HG02852 (cell line): ENCODE results near the gene TVP23C.

Experiments used
- ATAC-seq: cut with Tn5 transposase; IDR thresholded peaks from one replicate; pipeline ENCODE4 v1.9.1; 2021; ENCODE audit warnings: mild to moderate bottlenecking, moderate library complexity; ENCODE audit not compliant: unreplicated experiment

TVP23C gene

GRCh38 chr17:15465045-15465701 is 98.1 kb downstream of the TVP23C start:
- no peak for ATAC-seq

DNA sequence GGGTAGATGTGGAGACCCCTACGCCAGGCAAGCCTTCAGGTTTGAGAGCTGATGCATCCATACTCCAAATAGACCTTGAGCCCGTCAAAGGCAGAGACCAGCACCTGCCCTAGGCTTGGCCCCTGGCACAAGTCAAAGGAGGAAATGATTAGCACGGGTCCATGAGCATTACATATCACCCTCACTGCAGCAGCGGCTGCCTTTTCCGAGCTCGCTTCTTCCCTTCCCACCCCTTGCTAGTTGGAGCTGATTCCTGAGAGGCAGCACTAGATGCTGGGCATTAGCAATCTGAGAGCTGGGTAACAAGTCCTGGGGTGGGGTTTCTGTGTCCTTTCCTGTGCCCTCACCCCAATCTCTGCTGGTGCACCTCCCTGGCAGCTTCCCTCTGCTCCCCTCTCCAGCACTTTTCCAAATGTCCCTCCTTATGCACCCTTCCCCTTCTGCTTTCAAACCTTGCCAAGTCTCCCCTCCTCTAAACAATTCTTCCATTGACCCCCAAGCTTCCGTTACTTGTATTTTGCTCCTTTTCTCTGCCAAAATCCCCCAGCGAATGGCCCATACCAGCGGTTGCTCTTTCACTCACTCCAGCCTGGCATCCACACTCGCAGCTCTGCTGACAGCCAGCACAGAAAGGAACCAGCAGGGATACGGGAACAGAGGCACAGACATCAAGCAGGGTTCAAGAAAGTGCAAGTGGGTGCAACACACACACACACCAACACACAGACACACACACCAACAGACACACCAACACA is 98.9 kb downstream of the TVP23C start:
- no peak for ATAC-seq

DNA sequence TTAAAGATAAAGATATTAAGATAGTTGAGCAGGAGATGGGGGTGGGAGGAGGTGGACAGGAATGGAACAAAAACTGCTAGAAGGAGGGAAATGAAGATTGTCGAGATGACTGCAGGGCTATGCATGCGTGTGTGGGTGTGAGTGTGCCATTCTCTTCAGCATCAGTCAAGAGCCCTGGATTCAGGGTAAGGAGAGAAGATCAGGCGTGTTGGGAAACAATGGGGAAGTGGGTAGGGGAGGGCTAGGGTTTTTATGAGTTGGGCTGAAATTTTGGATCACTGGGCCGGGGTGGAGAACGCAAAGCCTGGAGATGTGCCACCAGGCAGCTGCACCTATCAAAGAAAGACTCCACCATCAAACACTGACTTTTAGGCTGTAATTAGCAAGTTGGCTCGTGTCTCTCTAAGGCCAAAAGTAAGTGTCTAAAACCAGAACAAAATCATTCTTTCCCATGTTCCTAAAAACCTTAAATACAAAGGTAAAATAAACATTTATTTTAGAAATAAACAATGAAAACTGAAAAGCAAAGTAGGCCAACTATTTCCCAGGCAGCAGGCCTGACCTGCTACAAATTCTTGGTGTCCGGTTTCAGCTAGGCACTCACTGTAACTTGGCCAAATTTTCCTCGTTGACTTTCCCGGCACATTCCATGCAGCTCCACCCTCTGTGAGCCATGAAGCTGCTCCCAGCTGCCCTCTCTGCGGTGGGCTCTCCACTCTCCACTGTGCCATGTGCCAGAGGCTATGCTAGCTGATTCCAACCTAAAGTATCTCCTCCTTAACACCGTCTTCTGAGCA is 100.1 kb downstream of the TVP23C start:
- no peak for ATAC-seq

DNA sequence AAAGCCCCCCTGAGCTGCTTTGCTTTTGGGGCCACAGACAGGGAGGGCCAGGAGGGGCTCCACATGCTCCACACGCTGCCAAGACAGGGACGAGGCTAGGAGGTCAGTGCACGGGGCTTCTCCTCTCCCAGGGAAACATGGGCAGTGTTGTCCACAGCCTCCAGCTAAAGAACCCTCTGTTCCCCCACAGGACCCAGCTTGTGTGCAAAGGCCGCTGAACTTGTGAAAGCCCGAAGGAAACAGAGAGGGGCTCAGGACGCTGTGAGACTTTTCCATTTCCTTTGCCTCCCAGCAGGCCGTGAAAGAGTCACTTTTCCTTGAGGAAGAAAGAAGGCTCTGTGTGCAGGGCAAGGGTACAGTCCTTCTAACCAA is 105.6 kb downstream of the TVP23C start:
- ATAC-seq: no peak

GRCh38 chr17:15456972-15457722 is 106.1 kb downstream of the TVP23C start:
- no peak for ATAC-seq

DNA sequence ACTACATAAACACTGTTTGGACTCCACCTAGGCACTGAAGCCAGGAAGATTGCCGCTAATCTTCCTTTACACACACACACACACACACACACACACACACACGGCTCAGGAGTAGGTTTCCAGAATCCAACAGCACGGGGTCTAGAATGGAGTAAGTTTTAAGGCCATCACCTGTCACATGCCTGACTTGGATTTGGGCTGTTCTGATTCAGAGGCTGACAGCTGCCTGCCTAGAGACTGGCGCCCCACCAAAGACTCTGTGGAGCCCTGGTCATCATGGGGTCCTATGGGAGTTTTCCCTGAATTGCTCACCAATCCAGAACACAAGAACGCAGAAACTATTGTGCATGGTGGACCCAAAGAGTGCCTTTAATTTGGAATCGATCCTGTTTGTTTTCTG is 106.8 kb downstream of the TVP23C start:
- ATAC-seq: no peak

- no peak for ATAC-seq
Measured at GRCh38 chr17:15454346-15454745, 108.9 kb downstream of the TVP23C start.

GRCh38 chr17:15453782-15454181 is 109.5 kb downstream of the TVP23C start:
- ATAC-seq: no peak

DNA sequence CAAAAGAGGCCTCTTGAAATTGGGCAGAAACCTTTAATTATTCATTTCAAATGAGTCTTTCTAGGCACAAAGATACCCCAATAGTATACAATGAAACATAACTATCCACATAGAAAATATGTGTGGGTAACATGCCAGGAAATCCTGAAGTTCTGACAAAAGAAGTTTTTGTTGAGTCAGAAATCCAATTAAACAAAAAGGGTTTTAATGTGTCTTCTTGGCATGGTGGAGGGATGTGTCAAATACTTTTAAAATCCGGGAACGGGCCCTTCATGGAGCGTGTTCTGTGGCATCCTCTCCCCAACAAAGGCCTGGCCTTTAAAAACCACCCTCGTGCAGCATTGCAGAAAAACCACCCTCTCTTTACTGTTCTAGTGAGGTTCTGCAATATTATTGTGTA is 110.0 kb downstream of the TVP23C start:
- no peak for ATAC-seq

GRCh38 chr17:15452746-15453145 is 110.5 kb downstream of the TVP23C start:
- no peak for ATAC-seq
